Gastroesophageal sphincter (tissue), 4 donors: ENCODE results near the gene RSU1. TPM values are rescaled to one million over a fixed set of nuclear protein-coding genes. Genes with fewer than 3 reads are reported as not detected.

Experiments
- ATAC-seq: fragments of 150-250 bp; one replicate; pipeline ENCODE4 v1.9.1; 2016; ENCODE audit warnings: mild to moderate bottlenecking, moderate library complexity
- H3K27ac ChIP-seq, 4 donors: fragments of 200-600 bp; sonication (generic) in 3 of 4; 1 replicate in 3 of 4; 2 replicates in 1 of 4; pipeline ENCODE4 v1.5.1; 2016 to 2019
- H3K27me3 ChIP-seq: fragments of 200-600 bp; sonication (generic); one replicate; pipeline ENCODE4 v1.5.1; 2019
- H3K36me3 ChIP-seq, 2 donors: fragments of 200-600 bp; sonication (generic); one replicate each; pipeline ENCODE4 v1.5.1; 2019; ENCODE audit warnings: control low read depth in 1 of 2
- H3K4me1 ChIP-seq, 3 donors: fragments of 200-600 bp; sonication (generic); 1 replicate in 2 of 3; 2 replicates in 1 of 3; pipeline ENCODE4 v1.5.1; 2016 to 2019; ENCODE audit warnings: control low read depth in 2 of 3
- H3K4me3 ChIP-seq, 2 donors: fragments of 200-600 bp; sonication (generic); one replicate each; pipeline ENCODE4 v1.5.1; 2019; ENCODE audit warnings: mild to moderate bottlenecking in 1 of 2, moderate library complexity in 1 of 2
- H3K9me3 ChIP-seq, 3 donors: fragments of 200-600 bp; sonication (generic); one replicate each; pipeline ENCODE4 v1.5.1; 2017 to 2019; ENCODE audit warnings: control low read depth in 2 of 3
- EP300 ChIP-seq: sonication (generic); formaldehyde crosslinking; IDR thresholded peaks from one replicate; pipeline ENCODE4 v1.6.1; 2017; ENCODE audit warnings: antibody characterized with exemption, mild to moderate bottlenecking
- POLR2A ChIP-seq, 2 donors: fragments of 450-650 bp; IDR thresholded peaks; one replicate each; pipeline ENCODE4 v1.6.1; 2017; ENCODE audit warnings: antibody characterized with exemption in 2 of 2, mild to moderate bottlenecking in 2 of 2, moderate library complexity in 1 of 2
- POLR2AphosphoS5 ChIP-seq: sonication (generic); formaldehyde crosslinking; IDR thresholded peaks from one replicate; pipeline ENCODE4 v1.6.1; 2017; ENCODE audit warnings: antibody characterized with exemption
- whole genome bisulfite sequencing, 2 donors: methylation state at CpG; one replicate each; pipeline ENCODE4 v1.1.5; 2018; ENCODE audit warnings: low coverage in 1 of 2; 5-methylcytosine and 5-hydroxymethylcytosine counted together
- total RNA-seq, 4 donors: library from RNA; depleted of rRNA; stranded (reverse); fragments of >200 nt; gene quantifications; one replicate each; pipeline ENCODE4 v1.1.0, GENCODE V29; 2016
- TF ChIP-seq, protein P1 (sequence below), 4 experiments: fragments of 200-600 bp in 2 of 4; fragments of 450-650 bp in 2 of 4; sonication (generic) in 1 of 4; IDR thresholded peaks; one replicate each; pipeline ENCODE4 v1.5.1; 2017 to 2019; ENCODE audit warnings: antibody characterized with exemption in 4 of 4, mild to moderate bottlenecking in 2 of 4, moderate library complexity in 2 of 4

RSU1 gene
- total RNA-seq, 4 donors from 2014 or later = 87.0 to 149 (median 117) TPM

DNA sequence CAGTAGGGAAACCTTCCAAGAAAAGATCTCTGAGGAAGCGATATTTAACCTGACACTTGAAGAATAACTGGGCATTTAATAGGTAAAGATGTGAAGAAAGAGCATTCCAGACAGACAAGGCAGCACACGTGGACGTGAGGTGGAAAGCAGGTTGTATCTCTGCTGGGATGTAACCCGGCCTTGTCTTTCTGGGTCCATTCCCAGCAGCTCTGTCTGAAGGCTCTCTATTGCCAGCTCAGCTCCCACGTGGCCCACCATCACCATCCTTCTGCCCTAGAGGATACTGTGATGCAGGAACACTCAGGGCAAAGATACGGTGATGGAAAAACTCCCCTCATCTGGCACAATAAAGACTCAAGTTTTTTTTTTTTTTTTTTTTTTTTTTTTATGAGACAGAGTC is 137.7 kb downstream of the RSU1 start:
- no peaks in the 10 kb centered on the region for H3K36me3 ChIP-seq
- ATAC-seq = no peak

DNA sequence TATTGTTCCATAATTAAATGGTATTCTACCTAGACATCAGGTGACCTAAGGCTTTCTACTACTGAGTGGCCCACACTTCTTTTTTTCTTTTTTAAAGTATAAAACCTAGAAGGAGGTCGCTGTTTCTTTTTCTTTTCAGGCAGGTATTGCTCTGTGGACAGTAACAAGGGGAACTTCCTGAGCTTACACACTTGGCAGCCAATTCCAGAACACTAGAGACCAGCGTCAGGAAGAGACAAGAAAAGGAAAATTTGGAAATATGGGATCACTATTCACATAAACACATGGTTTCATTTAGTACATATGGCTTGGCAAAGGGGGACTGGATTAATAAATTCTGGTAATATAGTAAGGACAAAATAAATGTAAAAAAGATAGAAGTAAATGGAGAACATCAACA is 141.9 kb downstream of the RSU1 start:
- WGBS, 2 donors = 61 to 75% methylated on average over 2 of the region's 2 CpGs
- Histone ChIP-seq H3K9me3 (no peaks in the 10 kb centered on the region), H3K27ac (no peak overlapping the region), H3K4me1 (no peaks in the 10 kb centered on the region), H3K36me3 (peaks cover 0 to 5% of the 10 kb centered on the region in 2 donors), H3K4me3 (no peak overlapping the region), H3K27me3 (no peaks in the 10 kb centered on the region)
- TF ChIP-seq POLR2AphosphoS5 = no peak
- no peak for TF ChIP-seq POLR2A (IDR thresholded peaks at IDR 0.05)
- TF ChIP-seq EP300 = no peak
- TF ChIP-seq, protein P1, sequence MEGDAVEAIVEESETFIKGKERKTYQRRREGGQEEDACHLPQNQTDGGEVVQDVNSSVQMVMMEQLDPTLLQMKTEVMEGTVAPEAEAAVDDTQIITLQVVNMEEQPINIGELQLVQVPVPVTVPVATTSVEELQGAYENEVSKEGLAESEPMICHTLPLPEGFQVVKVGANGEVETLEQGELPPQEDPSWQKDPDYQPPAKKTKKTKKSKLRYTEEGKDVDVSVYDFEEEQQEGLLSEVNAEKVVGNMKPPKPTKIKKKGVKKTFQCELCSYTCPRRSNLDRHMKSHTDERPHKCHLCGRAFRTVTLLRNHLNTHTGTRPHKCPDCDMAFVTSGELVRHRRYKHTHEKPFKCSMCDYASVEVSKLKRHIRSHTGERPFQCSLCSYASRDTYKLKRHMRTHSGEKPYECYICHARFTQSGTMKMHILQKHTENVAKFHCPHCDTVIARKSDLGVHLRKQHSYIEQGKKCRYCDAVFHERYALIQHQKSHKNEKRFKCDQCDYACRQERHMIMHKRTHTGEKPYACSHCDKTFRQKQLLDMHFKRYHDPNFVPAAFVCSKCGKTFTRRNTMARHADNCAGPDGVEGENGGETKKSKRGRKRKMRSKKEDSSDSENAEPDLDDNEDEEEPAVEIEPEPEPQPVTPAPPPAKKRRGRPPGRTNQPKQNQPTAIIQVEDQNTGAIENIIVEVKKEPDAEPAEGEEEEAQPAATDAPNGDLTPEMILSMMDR (IDR thresholded peaks at IDR 0.05) = no peak
- ATAC-seq = no peak

More for the DNA sequence above, 137.7 kb downstream of the RSU1 start:
- Histone ChIP-seq H3K4me1 (no peaks in the 10 kb centered on the region), H3K27me3 (no peaks in the 10 kb centered on the region), H3K27ac (no peak overlapping the region), H3K9me3 (no peaks in the 10 kb centered on the region), H3K4me3 (no peak overlapping the region)
- 86 to 96% methylated on average over 4 to 6 of the region's 6 CpGs for WGBS, 2 donors
- TF ChIP-seq EP300 (no peak), POLR2AphosphoS5 (no peak), POLR2A (IDR thresholded peaks at IDR 0.05) (no peak)
- TF ChIP-seq, protein P1 (IDR thresholded peaks at IDR 0.05) = no peak

DNA sequence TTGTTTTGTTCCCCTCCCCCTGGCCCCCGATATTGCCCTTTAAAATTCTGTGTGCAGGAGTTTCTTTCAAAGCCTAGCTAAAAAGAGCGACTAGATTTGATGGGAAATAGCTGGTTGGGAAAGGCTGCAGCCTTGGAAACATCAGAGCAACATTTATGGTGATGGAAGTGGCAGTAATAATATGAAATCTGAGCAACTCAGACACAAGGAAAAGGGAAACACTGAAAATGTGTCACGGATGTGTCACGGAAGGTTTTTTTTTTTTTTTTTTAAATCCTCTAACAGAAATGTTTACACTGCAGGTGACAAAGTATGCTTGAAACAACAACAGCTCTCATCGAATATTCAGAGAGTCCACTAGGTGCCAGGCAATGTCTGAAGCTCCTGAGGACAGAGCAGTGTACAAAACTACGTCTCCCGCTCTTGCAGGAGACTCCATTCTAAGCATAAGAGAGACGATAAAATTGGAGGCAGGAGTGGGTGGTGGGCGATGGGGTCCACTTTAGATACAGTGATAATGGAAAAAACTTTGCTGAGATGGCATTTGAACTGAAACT is 143.0 kb downstream of the RSU1 start:
- Histone ChIP-seq H3K36me3 (peaks cover 0 to 5% of the 10 kb centered on the region in 2 donors), H3K27ac (no peak overlapping the region), H3K4me3 (no peak overlapping the region), H3K4me1 (no peaks in the 10 kb centered on the region), H3K27me3 (no peaks in the 10 kb centered on the region), H3K9me3 (no peaks in the 10 kb centered on the region)
- TF ChIP-seq, protein P1 (IDR thresholded peaks at IDR 0.05) = no peak
- no peak for TF ChIP-seq POLR2AphosphoS5
- no peak for TF ChIP-seq EP300
- TF ChIP-seq POLR2A (IDR thresholded peaks at IDR 0.05) = no peak
- no peak for ATAC-seq
- 83 to 87% methylated on average over 5 to 7 of the region's 9 CpGs for WGBS, 2 donors

DNA sequence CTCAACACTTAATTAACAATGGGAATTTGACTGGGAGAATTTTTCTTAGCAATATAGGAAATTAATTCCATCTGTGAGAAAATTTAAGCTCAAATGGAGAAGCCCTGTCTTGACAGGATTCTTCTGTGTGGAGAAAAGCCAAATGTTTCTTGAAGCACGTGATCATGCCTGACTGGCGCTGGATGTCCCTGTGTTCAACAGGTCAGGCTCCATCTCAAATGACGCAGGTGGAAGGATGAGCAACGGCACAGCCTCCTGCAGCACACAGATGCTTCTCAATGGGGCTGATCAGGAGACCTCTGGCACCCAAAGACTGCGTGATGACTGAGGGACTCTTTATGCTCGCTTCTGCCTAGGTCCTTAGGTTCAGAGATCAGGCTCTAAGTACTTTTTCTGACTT is 143.8 kb downstream of the RSU1 start:
- H3K4me1 ChIP-seq = no peaks in the 10 kb centered on the region
- no peak overlapping the region for H3K4me3 ChIP-seq
- 68 to 91% methylated on average over 3 to 6 of the region's 6 CpGs for WGBS, 2 donors
- ATAC-seq = no peak
- H3K9me3 ChIP-seq = no peaks in the 10 kb centered on the region
- H3K36me3 ChIP-seq = peaks cover 0 to 5% of the 10 kb centered on the region in 2 donors
- no peak overlapping the region for H3K27ac ChIP-seq
- no peaks in the 10 kb centered on the region for H3K27me3 ChIP-seq
- TF ChIP-seq POLR2A (IDR thresholded peaks at IDR 0.05) (no peak), POLR2AphosphoS5 (no peak), EP300 (no peak)
- TF ChIP-seq, protein P1 (IDR thresholded peaks at IDR 0.05) = no peak

DNA sequence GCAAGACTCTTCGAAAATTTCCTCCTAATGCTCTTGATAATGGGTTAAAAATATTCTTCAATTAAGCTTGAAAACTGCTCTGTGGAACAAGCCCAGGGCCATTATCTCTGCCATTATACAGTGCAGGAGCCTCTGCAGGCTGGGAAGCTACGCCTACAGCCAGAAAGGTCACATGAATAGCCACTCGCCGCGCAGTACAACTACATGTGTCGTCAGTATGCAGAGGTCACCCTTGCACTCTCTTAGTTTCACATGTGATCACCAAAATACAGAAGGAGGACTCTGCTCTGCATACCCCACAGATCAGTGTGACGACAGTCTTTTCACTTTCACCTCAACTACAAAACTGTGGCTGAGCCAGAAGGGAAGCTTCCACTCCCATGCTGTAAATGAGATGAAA is 153.8 kb downstream of the RSU1 start:
- H3K4me3 ChIP-seq = no peak overlapping the region
- no peaks in the 10 kb centered on the region for H3K27me3 ChIP-seq
- no peak for ATAC-seq
- H3K36me3 ChIP-seq = no peaks in the 10 kb centered on the region
- H3K9me3 ChIP-seq = no peaks in the 10 kb centered on the region
- no peak overlapping the region for H3K27ac ChIP-seq
- WGBS, 2 donors = 96 to 100% methylated on average over 1 to 4 of the region's 7 CpGs
- TF ChIP-seq, protein P1 (IDR thresholded peaks at IDR 0.05) = no peak
- no peak for TF ChIP-seq POLR2A (IDR thresholded peaks at IDR 0.05)
- H3K4me1 ChIP-seq = no peaks in the 10 kb centered on the region
